ENCODE data around the gene DDX59. TPM values are rescaled to one million over a fixed set of nuclear protein-coding genes. Genes with fewer than 3 reads are reported as not detected.

Gene DDX59
- total RNA-seq, 2 donors from 2014 or later, result 22.1 to 23.9 TPM

- Histone ChIP-seq H3K27me3 (ENCODE audit: control insufficient read depth, insufficient read depth, low read length, poor library complexity, severe bottlenecking) (no peaks in the 10 kb centered on the region), H3K9me3 (ENCODE audit: control insufficient read depth, low read length) (no peaks in the 10 kb centered on the region), H3K4me1 (ENCODE audit: control insufficient read depth, insufficient read depth, low read length) (no peaks in the 10 kb centered on the region), H3K27ac (ENCODE audit: low read depth, low read length) (no peak overlapping the region), H3K4me3 (ENCODE audit: low read length) (no peak overlapping the region), H3K36me3 (ENCODE audit: control insufficient read depth, insufficient read depth, low read length) (no peaks in the 10 kb centered on the region), H3K9ac (ENCODE audit: extremely low read depth, low read length, poor library complexity, severe bottlenecking) (no peak overlapping the region)
- H3K9me3 Mint-ChIP-seq, result no peaks in the 10 kb centered on the region
- 88 to 90% methylated on average over 6 to 7 of the region's 7 CpGs for WGBS, 2 experiments (ENCODE audit: insufficient coverage in 1 of 2, insufficient read length in 1 of 2)
- H3K36me3 Mint-ChIP-seq (ENCODE audit: low read depth), result peaks cover 5% of the 10 kb centered on the region
- peaks cover 4% of the 10 kb centered on the region for H3K4me1 Mint-ChIP-seq
- no peak overlapping the region for H3K4me3 Mint-ChIP-seq
- no peak for DNase-seq
- TF ChIP-seq, protein P1, sequence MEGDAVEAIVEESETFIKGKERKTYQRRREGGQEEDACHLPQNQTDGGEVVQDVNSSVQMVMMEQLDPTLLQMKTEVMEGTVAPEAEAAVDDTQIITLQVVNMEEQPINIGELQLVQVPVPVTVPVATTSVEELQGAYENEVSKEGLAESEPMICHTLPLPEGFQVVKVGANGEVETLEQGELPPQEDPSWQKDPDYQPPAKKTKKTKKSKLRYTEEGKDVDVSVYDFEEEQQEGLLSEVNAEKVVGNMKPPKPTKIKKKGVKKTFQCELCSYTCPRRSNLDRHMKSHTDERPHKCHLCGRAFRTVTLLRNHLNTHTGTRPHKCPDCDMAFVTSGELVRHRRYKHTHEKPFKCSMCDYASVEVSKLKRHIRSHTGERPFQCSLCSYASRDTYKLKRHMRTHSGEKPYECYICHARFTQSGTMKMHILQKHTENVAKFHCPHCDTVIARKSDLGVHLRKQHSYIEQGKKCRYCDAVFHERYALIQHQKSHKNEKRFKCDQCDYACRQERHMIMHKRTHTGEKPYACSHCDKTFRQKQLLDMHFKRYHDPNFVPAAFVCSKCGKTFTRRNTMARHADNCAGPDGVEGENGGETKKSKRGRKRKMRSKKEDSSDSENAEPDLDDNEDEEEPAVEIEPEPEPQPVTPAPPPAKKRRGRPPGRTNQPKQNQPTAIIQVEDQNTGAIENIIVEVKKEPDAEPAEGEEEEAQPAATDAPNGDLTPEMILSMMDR (conservative IDR thresholded peaks at IDR 0.05), result peak; percentile 25
- no peak overlapping the region for H3K27ac Mint-ChIP-seq
- H3K27me3 Mint-ChIP-seq (ENCODE audit: insufficient read depth), result no peaks in the 10 kb centered on the region
These were observed 31.6 kb downstream of the DDX59 start for GRCh38 chr1:200638073-200638472.

- H3K9me3 Mint-ChIP-seq, result no peaks in the 10 kb centered on the region
- Histone ChIP-seq H3K9me3 (ENCODE audit: control insufficient read depth, low read length) (no peaks in the 10 kb centered on the region), H3K36me3 (ENCODE audit: control insufficient read depth, insufficient read depth, low read length) (no peaks in the 10 kb centered on the region), H3K9ac (ENCODE audit: extremely low read depth, low read length, poor library complexity, severe bottlenecking) (no peak overlapping the region), H3K4me1 (ENCODE audit: control insufficient read depth, insufficient read depth, low read length) (no peaks in the 10 kb centered on the region), H3K27ac (ENCODE audit: low read depth, low read length) (no peak overlapping the region), H3K27me3 (ENCODE audit: control insufficient read depth, insufficient read depth, low read length, poor library complexity, severe bottlenecking) (no peaks in the 10 kb centered on the region), H3K4me3 (ENCODE audit: low read length) (no peak overlapping the region)
- DNase-seq, result no peak
- no peak overlapping the region for H3K4me3 Mint-ChIP-seq
- WGBS, 2 experiments (ENCODE audit: insufficient coverage in 1 of 2, insufficient read length in 1 of 2), result 83 to 100% methylated on average over 1 of the region's 2 CpGs
- TF ChIP-seq, protein P1 (conservative IDR thresholded peaks at IDR 0.05), result no peak
- peaks cover 4% of the 10 kb centered on the region for H3K4me1 Mint-ChIP-seq
- no peak overlapping the region for H3K27ac Mint-ChIP-seq
- H3K27me3 Mint-ChIP-seq (ENCODE audit: insufficient read depth), result no peaks in the 10 kb centered on the region
- peaks cover 3% of the 10 kb centered on the region for H3K36me3 Mint-ChIP-seq (ENCODE audit: low read depth)
These were observed 33.0 kb downstream of the DDX59 start for GRCh38 chr1:200636681-200637080.

DNA sequence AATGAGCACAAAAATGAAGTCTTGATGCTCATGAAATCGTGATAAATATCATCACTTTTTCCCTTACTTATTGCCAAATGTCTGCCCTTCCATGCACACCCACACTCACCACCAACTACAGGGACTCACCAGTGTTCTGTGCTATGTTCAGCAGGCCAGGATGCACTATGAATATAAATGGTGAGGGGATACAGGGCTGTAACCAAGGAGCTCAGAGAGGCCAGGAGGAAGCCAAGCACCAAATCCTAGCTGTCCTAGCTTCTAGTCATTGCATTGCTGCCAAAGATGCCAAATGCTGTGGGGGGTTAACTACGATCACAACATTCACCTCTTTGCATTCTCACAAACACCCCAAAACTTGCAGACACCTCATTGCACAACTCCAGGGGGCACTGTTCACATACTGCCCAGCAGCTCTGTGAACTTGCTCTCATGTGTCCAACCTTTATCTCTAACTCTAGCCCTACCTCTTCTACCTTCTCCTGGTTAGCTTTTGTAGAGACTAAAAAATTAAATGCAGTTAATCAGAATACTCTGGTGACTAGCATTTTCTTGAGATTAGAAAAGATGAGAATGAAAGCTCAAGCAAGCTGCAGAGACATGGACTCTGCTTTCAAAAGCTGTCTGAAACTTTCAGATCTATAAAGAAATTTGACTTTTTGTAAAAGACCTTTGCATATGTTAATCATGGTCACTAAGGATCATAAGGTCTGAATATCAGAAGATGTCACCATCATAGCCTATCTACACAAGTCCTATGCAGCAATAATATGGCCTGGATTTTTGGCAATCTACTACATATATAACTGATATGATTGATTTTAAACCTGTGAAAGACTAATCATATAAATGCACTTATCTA, 35.2 kb downstream of the DDX59 start:
- Mint-ChIP-seq H3K27me3 (ENCODE audit: insufficient read depth) (no peaks in the 10 kb centered on the region), H3K36me3 (ENCODE audit: low read depth) (peaks cover 3% of the 10 kb centered on the region), H3K4me3 (no peak overlapping the region), H3K27ac (no peak overlapping the region), H3K9me3 (no peaks in the 10 kb centered on the region), H3K4me1 (peaks cover 4% of the 10 kb centered on the region)
- Histone ChIP-seq H3K27ac (ENCODE audit: low read depth, low read length) (no peak overlapping the region), H3K9ac (ENCODE audit: extremely low read depth, low read length, poor library complexity, severe bottlenecking) (no peak overlapping the region), H3K9me3 (ENCODE audit: control insufficient read depth, low read length) (no peaks in the 10 kb centered on the region), H3K4me1 (ENCODE audit: control insufficient read depth, insufficient read depth, low read length) (no peaks in the 10 kb centered on the region), H3K27me3 (ENCODE audit: control insufficient read depth, insufficient read depth, low read length, poor library complexity, severe bottlenecking) (no peaks in the 10 kb centered on the region), H3K4me3 (ENCODE audit: low read length) (no peak overlapping the region), H3K36me3 (ENCODE audit: control insufficient read depth, insufficient read depth, low read length) (no peaks in the 10 kb centered on the region)
- TF ChIP-seq, protein P1 (conservative IDR thresholded peaks at IDR 0.05), result peak; percentile 56
- DNase-seq, result no peak
- WGBS, 2 experiments (ENCODE audit: insufficient coverage in 1 of 2, insufficient read length in 1 of 2), result 100% methylated on average over 1 of the region's 2 CpGs; no CpG with 5 or more reads in 1 of the 2 experiments
